GM12878 (cell line): ENCODE data around the gene QRFP. TPM values are rescaled to one million over a fixed set of nuclear protein-coding genes. Genes with fewer than 3 reads are reported as not detected.

Experiments used
- ATAC-seq: fragments of 200-7000 bp; cut with Tn5 transposase; 3 replicates; pipeline ENCODE4 v1.9.1; 2020; ENCODE audit warnings: mild to moderate bottlenecking, moderate library complexity
- BruUV-seq: library from RNA; stranded (reverse); fragments of 400-500 nt; replicated peaks from 2 replicates; lab custom pipeline; 2021; lab: Mats Ljungman, UMichigan
- CTCF ChIA-PET: fragments of 300-600 bp; sonication (Branson Sonifier 250); formaldehyde crosslinking; extraction: SDS; loops from one replicate; lab custom pipeline; 2021; ENCODE audit warnings: inconsistent platforms; lab: Yijun Ruan, JAX
- POLR2A ChIA-PET: fragments of 350-600 bp; formaldehyde crosslinking; extraction: SDS; loops from one replicate; lab custom pipeline; 2021; ENCODE audit warnings: inconsistent platforms; lab: Charles Lee
- RAD21 ChIA-PET: fragments of 300-600 bp; sonication (Branson Sonifier 250); formaldehyde crosslinking; loops from one replicate; lab custom pipeline; 2023; ENCODE audit warnings: antibody characterized with exemption; ENCODE audit not compliant: unreplicated experiment; lab: Charles Lee
- SMC1A ChIA-PET: fragments of 300-600 bp; sonication (Branson Sonifier 250); formaldehyde crosslinking; loops from one replicate; lab custom pipeline; 2023; ENCODE audit not compliant: unreplicated experiment, uncharacterized antibody; lab: Charles Lee
- DNase-seq: peaks from one replicate; pipeline ENCODE4 v3.0.0-alpha.2; 2011; ENCODE audit warnings: low read depth, low spot score
- FAIRE-seq: peaks from 3 replicates; lab custom pipeline; 2011; peaks lifted over from hg19 to GRCh38; lab: Jason Lieb, UNC
- H2AFZ ChIP-seq: 2 replicates; pipeline ENCODE4 v1.6.0; 2011; ENCODE audit warnings: low read depth, low read length, control low read depth; ENCODE audit not compliant: control insufficient read depth
- H3K27ac ChIP-seq: 2 replicates; pipeline ENCODE4 v1.5.1; 2011; ENCODE audit warnings: control low read depth; ENCODE audit not compliant: control insufficient read depth, insufficient read depth
- H3K27me3 ChIP-seq, 2 experiments: replicated peaks in 1 of 2; 2 replicates each; pipeline versions ENCODE4 v1.6.0 to v1.6.1; 2011; ENCODE audit warnings: low read length in 1 of 2; ENCODE audit not compliant: control insufficient read depth in 2 of 2, insufficient read depth in 2 of 2
- H3K36me3 ChIP-seq, 2 experiments: 2 replicates each; pipeline ENCODE4 v1.5.1; 2011; ENCODE audit warnings: low read length in 1 of 2; ENCODE audit not compliant: control insufficient read depth in 2 of 2, insufficient read depth in 2 of 2
- H3K4me1 ChIP-seq: 2 replicates; pipeline ENCODE4 v1.6.1; 2011; ENCODE audit warnings: mild to moderate bottlenecking, low read length, moderate library complexity, mixed read lengths; ENCODE audit not compliant: control insufficient read depth, insufficient read depth
- H3K4me2 ChIP-seq: 2 replicates; pipeline ENCODE4 v1.6.0; 2011; ENCODE audit warnings: control low read depth; ENCODE audit not compliant: control insufficient read depth, insufficient read depth
- H3K4me3 ChIP-seq: fragments of 200-600 bp; sonication (generic); 2 replicates; pipeline ENCODE4 v1.5.1; 2016
- H3K79me2 ChIP-seq: 2 replicates; pipeline ENCODE4 v1.6.0; 2011; ENCODE audit warnings: low read length; ENCODE audit not compliant: control insufficient read depth, insufficient read depth
- H3K9ac ChIP-seq: 2 replicates; pipeline ENCODE4 v1.8.0; 2011; ENCODE audit warnings: low read length, control low read depth, mixed read lengths; ENCODE audit not compliant: control insufficient read depth, insufficient read depth
- H3K9me3 ChIP-seq: replicated peaks from 3 replicates; pipeline ENCODE4 v1.5.1; 2011; ENCODE audit warnings: mild to moderate bottlenecking, low read length; ENCODE audit not compliant: control insufficient read depth, insufficient read depth
- H4K20me1 ChIP-seq: 2 replicates; pipeline ENCODE4 v1.6.0; 2011; ENCODE audit not compliant: control insufficient read depth, insufficient read depth
- BHLHE40 ChIP-seq, 2 experiments: fragments of 450-650 bp in 1 of 2; IDR thresholded peaks; 2 replicates each; pipeline ENCODE4 v1.6.1; 2011 to 2017; ENCODE audit warnings: low read depth in 2 of 2, borderline replicate concordance in 1 of 2, improper control_type of control experiment in 1 of 2, low read length in 1 of 2, mild to moderate bottlenecking in 1 of 2
- CREB1 ChIP-seq: IDR thresholded peaks from 2 replicates; pipeline ENCODE4 v1.6.1; 2012; ENCODE audit warnings: low read depth, mild to moderate bottlenecking, inconsistent platforms
- LARP7 ChIP-seq: fragments of 450-650 bp; IDR thresholded peaks from 2 replicates; pipeline ENCODE4 v1.6.1; 2017; ENCODE audit warnings: mild to moderate bottlenecking
- NR2C1 ChIP-seq: fragments of 450-650 bp; IDR thresholded peaks from 2 replicates; pipeline ENCODE4 v1.6.1; 2017; ENCODE audit warnings: antibody characterized with exemption, mild to moderate bottlenecking, moderate library complexity
- POLR2A ChIP-seq: IDR thresholded peaks from 2 replicates; pipeline ENCODE4 v1.6.1; 2011; ENCODE audit warnings: low read depth, mild to moderate bottlenecking, low read length
- RFX5 ChIP-seq: IDR thresholded peaks from 2 replicates; pipeline ENCODE4 v1.6.1; 2011; ENCODE audit warnings: low read depth, low read length, improper control_type of control experiment
- RUNX3 ChIP-seq: IDR thresholded peaks from 2 replicates; pipeline ENCODE4 v1.6.1; 2012; ENCODE audit warnings: low read length, inconsistent platforms
- STAT3 ChIP-seq: IDR thresholded peaks from 2 replicates; pipeline ENCODE4 v1.6.1; 2011; ENCODE audit warnings: low read depth, low read length, improper control_type of control experiment
- YBX1 ChIP-seq: fragments of 450-650 bp; IDR thresholded peaks from 2 replicates; pipeline ENCODE4 v1.6.1; 2016; ENCODE audit warnings: antibody characterized with exemption
- YY1 ChIP-seq: IDR thresholded peaks from 2 replicates; pipeline ENCODE4 v1.6.1; 2011; ENCODE audit warnings: low read depth, mild to moderate bottlenecking, low read length
- ZNF622 ChIP-seq: fragments of 450-650 bp; IDR thresholded peaks from 2 replicates; pipeline ENCODE4 v1.6.1; 2017; ENCODE audit warnings: mild to moderate bottlenecking, inconsistent platforms
- WGBS: methylation state at CpG from one replicate; pipeline ENCODE4 v1.1.6; 2016; ENCODE audit warnings: low lambda C conversion rate; ENCODE audit not compliant: insufficient replicate concordance, insufficient coverage; ENCODE audit errors: missing lambda C conversion rate; 5-methylcytosine and 5-hydroxymethylcytosine counted together
- in situ Hi-C: fragments of 300-500 bp; cut with MboI; formaldehyde crosslinking; loops from 9 replicates; pipeline ENCODE4 v1.14.3; 2018; ENCODE audit warnings: mixed read lengths
- intact Hi-C: fragments of 100-400 bp; cut with micrococcal nuclease; formaldehyde crosslinking; loops from one replicate; pipeline ENCODE4 v1.14.2; 2022; ENCODE audit not compliant: unreplicated experiment
- polyA plus RNA-seq, 11 experiments: library from polyadenylated mRNA; depleted of rRNA in 4 of 11; unstranded in 6 of 11; stranded (reverse) in 5 of 11; fragments of >200 nt; fragmentation: Nextera tagmentation in 4 of 11; fragmentation: Illumina TruSeq in 1 of 11; extraction: Ambion mirVana in 4 of 11; extraction: Trizol in 1 of 11; gene quantifications; 1 replicate in 1 of 11; 2 replicates in 10 of 11; pipeline versions ENCODE4 v1.2.1 to v1.2.3, GENCODE V29; 2011 to 2016; ENCODE audit warnings: inconsistent platforms in 2 of 11, missing spikeins in 2 of 11, low read depth in 1 of 11
- total RNA-seq, 4 experiments: library from RNA; depleted of rRNA in 3 of 4; stranded (reverse); fragments of >200 nt in 3 of 4; fragmentation: Illumina TruSeq in 1 of 4; extraction: Trizol in 1 of 4; gene quantifications; 2 replicates each; pipeline versions ENCODE4 v1.2.1 to v1.2.3, GENCODE V29; 2013 to 2021
- TF ChIP-seq, protein P1 (sequence below): IDR thresholded peaks from 2 replicates; pipeline ENCODE4 v1.6.1; 2012; ENCODE audit warnings: low read depth, low read length, improper control_type of control experiment

Gene QRFP
- total and polyA plus RNA-seq, 10 of the 15 experiments (the other 5 are each of a cell fraction or from before 2014, with no cell fraction given): not detected

DNA sequence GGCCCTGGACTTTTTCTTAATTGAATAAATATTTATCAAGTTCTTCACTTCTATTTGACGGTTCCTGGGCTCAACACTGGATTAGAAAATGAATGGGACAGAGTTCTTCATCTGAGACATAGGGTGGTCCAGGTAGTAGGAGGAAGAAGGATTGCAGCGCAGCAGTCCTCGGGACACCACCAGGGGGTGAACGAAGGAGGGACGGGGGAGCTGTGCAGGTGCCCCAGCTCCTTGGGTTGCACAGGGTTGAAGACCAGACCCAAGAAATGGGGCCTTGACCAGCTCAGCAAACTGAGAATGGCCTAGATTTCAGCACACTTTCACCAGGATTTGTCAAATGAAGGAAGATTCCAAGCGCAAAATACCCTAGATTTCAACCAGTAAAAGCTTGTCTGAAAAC lies 32.1 kb downstream of the QRFP start (continued):
- no peak for TF ChIP-seq BHLHE40 (IDR thresholded peaks at IDR 0.05; ENCODE audit: borderline replicate concordance in 1 of 2, low read depth in 2 of 2, low read length in 1 of 2)
- TF ChIP-seq RFX5: no peak
- TF ChIP-seq, all 136 proteins: peak for 0

DNA sequence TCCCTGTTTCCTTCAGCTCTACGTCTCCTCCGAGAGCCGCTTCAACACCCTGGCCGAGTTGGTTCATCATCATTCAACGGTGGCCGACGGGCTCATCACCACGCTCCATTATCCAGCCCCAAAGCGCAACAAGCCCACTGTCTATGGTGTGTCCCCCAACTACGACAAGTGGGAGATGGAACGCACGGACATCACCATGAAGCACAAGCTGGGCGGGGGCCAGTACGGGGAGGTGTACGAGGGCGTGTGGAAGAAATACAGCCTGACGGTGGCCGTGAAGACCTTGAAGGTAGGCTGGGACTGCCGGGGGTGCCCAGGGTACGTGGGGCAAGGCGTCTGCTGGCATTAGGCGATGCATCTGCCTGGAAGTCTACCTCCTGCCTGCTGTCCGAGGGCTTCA lies 33.9 kb downstream of the QRFP start:
- no TSS peak for BruUV-seq
- ATAC-seq (no peak), FAIRE-seq (no peak), DNase-seq (no peak)
- Histone ChIP-seq H3K79me2 (no peaks in the 10 kb centered on the region), H3K9me3 (no peaks in the 10 kb centered on the region), H3K4me1 (no peaks in the 10 kb centered on the region), H3K9ac (no peak overlapping the region), H3K27me3 (no peaks in the 10 kb centered on the region), H3K36me3 (peaks cover 12 to 23% of the 10 kb centered on the region in 2 experiments; a peak in 3 of 4 replicates), H3K27ac (no peak overlapping the region), H3K4me2 (no peak overlapping the region), H2AFZ (no peak overlapping the region), H3K4me3 (no peak overlapping the region), H4K20me1 (peaks cover 5% of the 10 kb centered on the region; the same call in 1 of the 2 replicates)
- ChIA-PET SMC1A (interaction anchor here (0.9 to 3.0 kb wide), 9 partner anchors 71 to 180 kb away, joined by 3 to 18 read pairs (median 4); no protein-coding TSS in a partner anchor), RAD21 (interaction anchor here (1.4 to 4.6 kb wide), 4 partner anchors 8 to 155 kb away, joined by 4 to 28 read pairs (median 8); no protein-coding TSS in a partner anchor), POLR2A (no interaction called here), CTCF (interaction anchor here (0.7 to 11.0 kb wide), 9 partner anchors 10 to 183 kb away, joined by 3 to 267 read pairs (median 4); no protein-coding TSS in a partner anchor)
- intact Hi-C loops: loop anchor here (1.0 kb wide), 2 partner anchors 91 to 155 kb away; no protein-coding TSS in a partner anchor
- in situ Hi-C loops: loop anchor here (5.0 to 10.0 kb wide), 2 partner anchors 90 to 408 kb away; no protein-coding TSS in a partner anchor
- WGBS: 92% methylated on average over 19 of the region's 23 CpGs
- TF ChIP-seq YBX1 (no peak), CREB1 (no peak), ZNF622 (no peak), LARP7 (no peak), NR2C1 (no peak), STAT3 (no peak), POLR2A (no peak), RUNX3 (no peak), YY1 (no peak)
- TF ChIP-seq, protein P1, sequence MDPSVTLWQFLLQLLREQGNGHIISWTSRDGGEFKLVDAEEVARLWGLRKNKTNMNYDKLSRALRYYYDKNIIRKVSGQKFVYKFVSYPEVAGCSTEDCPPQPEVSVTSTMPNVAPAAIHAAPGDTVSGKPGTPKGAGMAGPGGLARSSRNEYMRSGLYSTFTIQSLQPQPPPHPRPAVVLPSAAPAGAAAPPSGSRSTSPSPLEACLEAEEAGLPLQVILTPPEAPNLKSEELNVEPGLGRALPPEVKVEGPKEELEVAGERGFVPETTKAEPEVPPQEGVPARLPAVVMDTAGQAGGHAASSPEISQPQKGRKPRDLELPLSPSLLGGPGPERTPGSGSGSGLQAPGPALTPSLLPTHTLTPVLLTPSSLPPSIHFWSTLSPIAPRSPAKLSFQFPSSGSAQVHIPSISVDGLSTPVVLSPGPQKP: no peak
